NB4 (cell line): ENCODE results near the gene ATP5F1E.

Source experiments
- DNase-seq: peaks from one replicate; pipeline ENCODE4 v3.0.0; 2010; ENCODE audit warnings: low read depth
- H3K4me3 ChIP-seq: one replicate; pipeline ENCODE4 v1.5.1; 2011; ENCODE audit warnings: mild to moderate bottlenecking, low read depth, low read length, moderate library complexity
- MYC ChIP-seq: IDR thresholded peaks from 2 replicates; pipeline ENCODE4 v1.6.1; 2011; ENCODE audit warnings: low read depth, low read length
- POLR2A ChIP-seq: IDR thresholded peaks from 2 replicates; pipeline ENCODE4 v1.6.1; 2011; ENCODE audit warnings: mild to moderate bottlenecking; ENCODE audit not compliant: insufficient read length; ENCODE audit errors: extremely low read depth
- TF ChIP-seq, protein P1 (sequence below): IDR thresholded peaks from 2 replicates; pipeline ENCODE4 v1.6.1; 2011; ENCODE audit warnings: low read depth, low read length
- TF ChIP-seq, protein P2 (sequence below): IDR thresholded peaks from one replicate; pipeline ENCODE4 v1.5.1; 2012; ENCODE audit warnings: low read depth, low read length

Gene ATP5F1E

DNA sequence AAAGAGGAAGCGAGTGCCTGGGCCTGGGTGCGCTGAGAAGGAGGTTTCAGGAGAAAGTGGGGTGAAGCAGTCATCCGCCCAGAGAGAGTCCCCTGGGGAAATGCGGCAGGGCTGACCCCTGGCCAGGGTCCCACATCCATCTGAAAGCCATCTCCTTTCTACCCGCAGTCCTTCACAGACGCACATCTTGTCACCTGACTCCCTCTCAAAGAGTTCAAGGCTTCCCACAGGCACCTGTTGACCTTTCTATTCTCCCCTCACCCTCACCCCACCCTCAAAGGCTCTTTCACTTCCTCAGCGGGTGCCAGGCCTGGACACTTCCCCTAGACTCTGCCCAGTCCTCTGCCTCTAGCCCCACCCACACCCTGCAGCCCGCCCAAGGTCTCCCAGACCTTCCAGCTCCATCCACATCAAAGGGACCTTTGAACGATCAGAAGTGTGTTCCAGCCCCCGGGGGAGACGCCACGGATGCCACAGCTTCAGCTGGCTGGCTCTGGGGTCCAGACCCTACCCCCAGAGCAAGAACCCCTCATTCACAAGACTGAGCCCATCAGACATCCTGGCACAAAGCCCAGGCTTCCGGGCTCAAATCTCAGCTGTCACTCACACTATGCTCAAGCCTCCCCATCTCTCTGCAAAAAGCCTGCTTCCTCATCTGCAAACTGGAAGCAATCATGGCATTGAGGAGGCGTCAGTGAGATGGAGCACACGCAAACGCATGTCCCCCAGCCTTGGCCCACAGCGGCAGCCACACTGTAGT is 27.2 kb downstream of the ATP5F1E start:
- no peak for TF ChIP-seq POLR2A
- TF ChIP-seq, protein P1, sequence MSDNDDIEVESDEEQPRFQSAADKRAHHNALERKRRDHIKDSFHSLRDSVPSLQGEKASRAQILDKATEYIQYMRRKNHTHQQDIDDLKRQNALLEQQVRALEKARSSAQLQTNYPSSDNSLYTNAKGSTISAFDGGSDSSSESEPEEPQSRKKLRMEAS: no peak
- no peak for TF ChIP-seq MYC
- TF ChIP-seq, protein P2, sequence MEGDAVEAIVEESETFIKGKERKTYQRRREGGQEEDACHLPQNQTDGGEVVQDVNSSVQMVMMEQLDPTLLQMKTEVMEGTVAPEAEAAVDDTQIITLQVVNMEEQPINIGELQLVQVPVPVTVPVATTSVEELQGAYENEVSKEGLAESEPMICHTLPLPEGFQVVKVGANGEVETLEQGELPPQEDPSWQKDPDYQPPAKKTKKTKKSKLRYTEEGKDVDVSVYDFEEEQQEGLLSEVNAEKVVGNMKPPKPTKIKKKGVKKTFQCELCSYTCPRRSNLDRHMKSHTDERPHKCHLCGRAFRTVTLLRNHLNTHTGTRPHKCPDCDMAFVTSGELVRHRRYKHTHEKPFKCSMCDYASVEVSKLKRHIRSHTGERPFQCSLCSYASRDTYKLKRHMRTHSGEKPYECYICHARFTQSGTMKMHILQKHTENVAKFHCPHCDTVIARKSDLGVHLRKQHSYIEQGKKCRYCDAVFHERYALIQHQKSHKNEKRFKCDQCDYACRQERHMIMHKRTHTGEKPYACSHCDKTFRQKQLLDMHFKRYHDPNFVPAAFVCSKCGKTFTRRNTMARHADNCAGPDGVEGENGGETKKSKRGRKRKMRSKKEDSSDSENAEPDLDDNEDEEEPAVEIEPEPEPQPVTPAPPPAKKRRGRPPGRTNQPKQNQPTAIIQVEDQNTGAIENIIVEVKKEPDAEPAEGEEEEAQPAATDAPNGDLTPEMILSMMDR: no peak
- H3K4me3 ChIP-seq: no peak overlapping the region
- peak; percentile 63 for DNase-seq

DNA sequence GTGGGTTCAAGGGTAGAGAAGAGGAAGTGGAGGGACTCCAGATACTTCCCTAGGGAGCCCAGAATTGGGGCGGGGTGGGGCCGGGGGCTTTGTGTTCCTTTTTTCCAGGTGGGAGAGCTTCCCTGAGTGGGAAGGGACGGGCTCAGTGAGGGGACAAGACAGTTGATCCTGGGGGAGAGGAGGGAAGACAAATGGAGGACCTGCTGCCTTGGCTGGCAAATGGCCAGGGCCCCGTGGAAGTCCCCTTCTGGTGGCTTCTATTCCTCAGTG is 27.7 kb downstream of the ATP5F1E start:
- H3K4me3 ChIP-seq: no peak overlapping the region
- no peak for DNase-seq
- TF ChIP-seq MYC (no peak), POLR2A (no peak)
- TF ChIP-seq, protein P2: no peak
- TF ChIP-seq, protein P1: no peak

DNA sequence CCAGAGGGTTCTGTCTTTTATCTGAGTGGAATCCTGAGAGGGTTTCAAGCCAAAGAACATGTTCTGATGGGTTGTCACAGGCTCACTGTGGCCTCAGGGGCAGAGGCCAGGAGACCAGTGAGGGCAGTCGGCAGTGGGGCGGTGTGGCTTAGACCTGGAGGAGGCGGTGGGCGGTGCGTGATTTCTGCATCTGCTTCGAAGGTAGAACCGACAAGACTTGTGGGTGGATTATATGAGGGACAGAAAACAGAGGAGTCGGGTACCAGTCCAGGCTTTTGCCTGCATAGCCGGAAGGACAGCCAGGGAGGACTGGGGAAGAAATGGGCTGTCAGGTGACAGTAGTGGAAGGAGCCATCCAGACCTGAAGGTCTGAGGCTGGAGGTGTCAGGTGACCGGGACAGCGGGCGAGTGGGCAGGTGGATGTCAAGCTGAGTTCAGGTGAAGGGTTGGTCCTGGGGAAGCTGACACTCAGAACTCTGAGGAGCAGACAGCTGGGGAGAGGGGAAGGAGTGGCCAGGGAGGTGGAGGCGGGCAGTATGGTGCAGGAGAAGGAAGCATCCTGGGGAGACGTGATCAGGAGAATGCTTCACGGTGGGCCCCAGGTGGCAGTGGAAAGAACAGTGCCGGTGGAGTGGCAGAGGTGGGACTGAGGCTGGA is 28.2 kb downstream of the ATP5F1E start:
- no peak overlapping the region for H3K4me3 ChIP-seq
- no peak for DNase-seq
- no peak for TF ChIP-seq POLR2A
- no peak for TF ChIP-seq MYC
- TF ChIP-seq, protein P2: no peak
- TF ChIP-seq, protein P1: no peak

- TF ChIP-seq, protein P2: no peak
- no peak for TF ChIP-seq POLR2A
- DNase-seq: no peak
- no peak overlapping the region for H3K4me3 ChIP-seq
Measured at GRCh38 chr20:59002874-59003399, 29.2 kb downstream of the ATP5F1E start.

DNA sequence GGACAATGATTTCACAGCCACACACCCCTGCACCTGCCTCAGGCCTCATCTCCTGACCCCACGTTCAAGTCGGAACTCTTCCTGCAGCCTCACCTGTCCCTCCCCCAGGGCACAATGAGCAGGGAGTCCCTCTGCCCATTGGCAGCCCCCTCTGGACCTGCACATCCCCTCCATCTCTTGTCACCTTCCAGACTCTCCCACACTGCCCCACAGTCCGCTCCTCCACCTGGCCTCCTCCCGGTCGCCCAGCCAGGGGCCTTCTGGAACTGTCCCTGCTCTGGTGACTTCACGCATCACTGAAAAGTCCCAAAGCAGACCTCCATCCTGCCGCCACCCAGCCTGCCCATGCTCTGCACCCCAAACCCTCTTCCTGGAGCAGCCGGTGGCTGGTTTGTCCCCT is 29.7 kb downstream of the ATP5F1E start:
- H3K4me3 ChIP-seq: no peak overlapping the region
- no peak for DNase-seq
- TF ChIP-seq POLR2A: no peak
- TF ChIP-seq, protein P1: no peak
- no peak for TF ChIP-seq MYC
- TF ChIP-seq, protein P2: no peak
